ENCODE results near the gene PRICKLE4.
A peak's percentile ranks its signal among the peaks of the same experiment; 100 is the strongest.

PRICKLE4 gene

DNA sequence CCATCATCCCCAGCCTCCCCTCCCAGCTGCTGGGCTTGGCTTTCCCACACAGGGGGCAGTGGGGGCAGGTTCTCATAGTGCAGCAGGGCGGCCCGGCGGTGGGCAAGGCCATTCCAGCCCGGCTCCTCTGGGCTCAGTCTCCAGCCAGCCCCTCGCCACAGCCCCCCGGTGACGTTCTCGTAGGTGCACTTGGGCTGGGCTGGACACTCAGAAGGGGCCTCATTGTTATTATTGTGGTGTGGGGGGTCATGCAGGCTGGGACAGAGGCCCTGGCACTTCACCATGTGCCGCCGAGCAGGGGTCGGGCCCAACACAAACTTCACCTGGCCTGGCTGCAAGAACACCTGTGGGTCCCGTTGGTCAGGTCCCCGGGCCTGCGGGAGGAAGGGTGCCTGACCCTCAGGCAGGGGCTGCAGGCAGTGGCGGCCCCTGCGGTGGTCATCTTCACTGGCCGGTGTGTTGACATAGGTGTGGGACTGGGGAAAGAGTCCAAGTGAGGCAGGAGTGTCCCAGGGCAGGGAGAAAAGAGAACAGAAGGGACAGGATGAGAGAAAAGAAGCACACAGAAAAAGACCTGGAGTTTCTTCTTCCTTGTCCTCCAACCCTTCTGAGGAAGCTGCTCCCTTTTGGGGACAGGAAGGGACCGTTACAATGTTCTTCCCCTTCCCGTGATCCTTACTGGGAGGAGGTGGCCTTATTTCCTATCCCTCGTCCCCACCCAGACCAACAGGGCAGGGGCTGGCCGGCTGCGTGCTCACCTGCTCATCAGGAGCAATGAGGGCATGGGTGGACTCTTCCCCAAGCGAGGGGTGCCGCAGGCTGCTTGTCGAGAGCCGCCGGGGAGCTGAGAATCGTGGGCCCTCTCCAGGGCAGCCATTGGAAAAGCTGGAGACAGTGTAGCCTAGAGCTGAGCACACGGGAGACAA is 9.3 kb upstream of the PRICKLE4 start:
- no peak for DNase-seq (ENCODE audit: low read depth in 2 of 2)

DNA sequence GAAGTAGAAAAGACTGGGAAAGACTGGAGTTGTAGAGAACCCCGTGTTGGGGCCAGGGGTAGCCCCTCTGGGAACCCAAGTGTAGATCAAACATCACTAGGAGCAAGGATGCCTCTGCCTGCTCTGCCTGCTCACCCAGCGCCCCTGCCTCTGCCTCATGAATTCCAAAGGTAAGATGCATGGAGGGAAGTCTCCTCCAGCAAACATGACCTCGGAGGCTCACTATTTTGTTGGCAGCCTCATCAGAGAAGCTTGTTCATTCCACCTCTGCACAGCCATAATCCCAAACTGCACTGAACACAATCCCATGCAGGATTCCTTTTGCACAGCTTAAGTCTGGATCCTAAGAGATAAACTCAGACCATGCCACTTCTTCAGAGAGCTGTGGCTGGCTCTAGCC is 5.7 kb upstream of the PRICKLE4 start:
- no peak for DNase-seq (ENCODE audit: low read depth in 2 of 2)

DNA sequence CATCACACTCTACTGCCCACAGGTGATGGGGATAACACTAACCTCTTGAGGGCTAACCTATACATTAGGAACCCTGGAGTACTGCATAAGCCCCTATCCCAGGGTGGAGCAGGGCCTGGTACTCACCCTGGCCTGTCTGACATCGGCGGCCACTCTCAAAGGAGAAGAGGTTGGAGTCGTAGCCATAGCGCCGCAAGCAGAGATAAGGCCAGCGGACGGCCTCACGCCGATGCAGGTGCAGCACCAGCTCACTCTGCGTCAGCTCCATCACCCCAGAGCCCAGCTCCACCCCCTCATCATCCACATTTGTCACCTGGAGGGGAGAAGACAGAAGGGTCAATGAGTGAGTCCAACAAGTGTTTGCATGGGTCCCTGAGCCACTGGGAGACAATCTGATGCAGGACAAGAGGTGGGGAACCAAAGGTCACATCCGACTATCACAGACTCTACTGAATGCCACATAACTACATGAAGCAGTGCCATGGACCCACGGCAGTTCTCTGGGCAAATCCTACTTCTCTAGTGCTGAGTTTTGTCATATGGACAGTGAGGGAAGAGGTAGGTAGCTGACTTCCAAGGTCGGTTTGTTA is 5.2 kb upstream of the PRICKLE4 start:
- no peak for DNase-seq (ENCODE audit: low read depth in 2 of 2)

DNA sequence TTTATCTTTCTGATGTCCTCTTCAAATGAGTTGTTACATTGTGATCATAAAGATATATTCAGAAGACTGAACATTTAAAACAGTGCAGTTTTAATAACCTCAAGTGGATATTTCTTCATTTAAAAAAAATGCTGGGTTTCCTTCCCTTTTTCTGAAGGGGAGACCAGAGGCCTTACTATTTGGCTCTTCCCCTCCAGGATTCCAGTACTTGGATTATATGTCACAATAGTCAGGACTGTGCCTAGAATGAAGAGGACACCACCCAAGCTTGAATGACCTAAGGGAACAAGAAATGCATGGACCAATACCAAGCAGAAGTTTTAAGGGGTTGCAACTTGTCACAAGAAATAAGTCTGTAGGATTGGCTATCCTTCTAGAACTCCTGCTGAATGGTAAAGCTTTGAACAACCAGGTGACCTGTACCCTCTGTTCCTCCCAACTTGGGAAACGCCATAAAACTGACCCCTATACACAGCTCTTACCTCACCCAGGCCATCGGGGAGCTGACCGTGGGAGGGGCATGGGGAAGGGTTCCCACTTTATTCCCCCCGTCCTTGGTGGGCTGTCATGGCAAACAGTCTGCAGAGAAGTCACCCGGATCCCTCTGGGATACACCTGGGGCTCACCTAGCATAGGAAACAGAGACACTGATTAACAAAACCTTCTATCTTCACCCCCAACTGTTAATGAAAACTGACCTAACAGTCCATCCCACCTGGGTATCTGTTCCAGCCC is 2.9 kb upstream of the PRICKLE4 start:
- no peak for DNase-seq (ENCODE audit: low read depth in 2 of 2)

DNA sequence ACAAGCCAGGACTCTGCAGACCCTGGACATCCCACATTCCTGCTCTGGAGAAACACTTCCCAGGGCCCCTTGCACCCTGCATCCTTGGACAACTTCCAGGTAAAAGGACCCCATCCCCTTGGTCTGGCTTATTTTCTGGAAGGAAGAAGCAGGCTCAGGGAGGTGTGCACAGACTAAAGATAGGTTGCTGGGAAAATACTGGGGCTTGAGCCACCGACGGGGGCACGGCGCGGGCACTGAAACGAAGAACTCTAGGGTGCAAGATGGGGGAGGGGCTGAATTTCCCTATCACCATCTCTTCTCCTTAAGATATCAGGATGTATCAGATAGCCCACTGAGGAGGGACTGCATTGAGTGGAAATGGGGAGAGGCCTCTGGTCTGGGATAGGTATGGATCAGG is 1.7 kb upstream of the PRICKLE4 start:
- no peak for DNase-seq (ENCODE audit: low read depth in 2 of 2)

DNA sequence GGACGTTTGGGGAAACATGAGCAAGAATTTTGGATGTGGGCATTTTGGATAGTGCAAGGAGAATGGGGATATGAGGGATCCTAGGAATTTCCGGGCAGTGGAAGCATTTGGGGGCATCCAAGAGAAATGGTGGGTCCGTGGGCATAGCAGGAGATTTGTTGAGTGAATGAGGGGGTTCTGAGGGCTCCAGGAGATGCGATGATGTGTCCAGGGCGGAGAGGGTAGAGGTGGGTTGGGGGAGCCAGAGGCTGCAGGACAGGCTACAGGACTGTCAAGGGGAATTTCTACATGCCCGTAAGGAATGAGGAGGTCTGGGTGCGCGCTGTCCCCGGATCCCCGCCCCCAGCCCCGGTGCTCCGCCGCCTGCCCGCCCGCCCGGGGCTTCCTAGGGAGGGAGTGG is 1.2 kb upstream of the PRICKLE4 start:
- no peak for DNase-seq (ENCODE audit: low read depth in 2 of 2)

DNA sequence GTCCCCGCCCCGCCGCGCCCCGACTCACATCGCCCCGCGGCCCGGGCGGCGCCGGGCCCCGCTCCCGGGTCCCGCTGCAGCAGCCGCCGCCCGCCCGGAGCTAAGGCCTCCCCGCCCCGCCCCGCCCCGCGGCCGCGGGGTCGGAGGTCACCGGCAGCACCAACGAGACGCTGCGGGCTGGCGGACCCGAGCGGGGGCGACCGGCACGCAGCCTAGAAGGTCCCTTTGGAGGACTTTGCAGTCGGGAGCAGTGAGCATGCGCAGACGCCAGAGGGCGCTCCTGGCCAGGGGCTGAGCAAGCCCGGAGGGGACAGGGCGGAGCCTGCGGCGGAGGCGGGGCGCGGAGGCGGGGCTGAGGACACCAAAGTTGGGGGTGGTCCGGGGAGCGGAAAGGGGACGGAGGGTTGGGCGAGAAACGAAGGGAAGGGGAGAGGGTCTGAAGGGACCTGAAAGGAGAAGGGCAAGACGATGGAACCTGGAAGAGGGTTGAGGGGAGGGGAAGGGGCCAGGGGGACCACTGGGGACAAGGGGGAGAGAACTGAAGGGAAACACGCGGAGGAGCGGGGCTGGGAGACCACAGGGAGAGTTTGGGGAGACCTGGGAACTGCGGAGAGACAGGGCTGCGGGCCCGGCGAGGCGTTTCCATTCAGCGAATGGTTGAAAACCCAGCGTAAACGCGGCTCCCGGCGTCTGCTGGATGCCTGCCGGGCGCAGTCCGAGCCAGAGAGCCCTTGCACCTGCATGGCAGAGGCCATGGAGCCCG is 613 bp upstream of the PRICKLE4 start, which contains the start of gene FRS3:
Gene FRS3, minus strand, starts transcription at position 113 of the 763 bp plus-strand sequence. CDS start 2,913 bp downstream, outside the sequence.
- DNase-seq (ENCODE audit: low read depth in 2 of 2): peak; percentile 83

DNA sequence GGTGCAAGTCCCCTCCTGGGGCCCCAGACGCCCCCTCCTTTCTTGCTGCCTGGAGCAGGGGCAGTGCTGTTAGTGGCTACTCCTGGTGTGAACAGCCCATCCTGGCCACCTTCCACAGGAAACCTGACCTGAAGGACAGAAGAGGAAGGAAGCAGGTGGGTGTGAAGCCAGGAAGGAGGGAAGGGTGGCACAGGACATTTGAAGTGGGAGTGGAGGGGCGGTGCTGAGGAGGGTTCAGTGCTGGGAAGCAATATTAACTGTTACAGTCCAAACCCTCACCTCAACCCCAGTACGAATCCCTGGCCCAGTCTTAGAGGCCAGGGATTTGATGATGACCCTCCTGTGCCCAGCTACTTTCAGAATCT is 766 bp downstream of the PRICKLE4 start:
- DNase-seq (ENCODE audit: low read depth in 2 of 2): no peak

DNA sequence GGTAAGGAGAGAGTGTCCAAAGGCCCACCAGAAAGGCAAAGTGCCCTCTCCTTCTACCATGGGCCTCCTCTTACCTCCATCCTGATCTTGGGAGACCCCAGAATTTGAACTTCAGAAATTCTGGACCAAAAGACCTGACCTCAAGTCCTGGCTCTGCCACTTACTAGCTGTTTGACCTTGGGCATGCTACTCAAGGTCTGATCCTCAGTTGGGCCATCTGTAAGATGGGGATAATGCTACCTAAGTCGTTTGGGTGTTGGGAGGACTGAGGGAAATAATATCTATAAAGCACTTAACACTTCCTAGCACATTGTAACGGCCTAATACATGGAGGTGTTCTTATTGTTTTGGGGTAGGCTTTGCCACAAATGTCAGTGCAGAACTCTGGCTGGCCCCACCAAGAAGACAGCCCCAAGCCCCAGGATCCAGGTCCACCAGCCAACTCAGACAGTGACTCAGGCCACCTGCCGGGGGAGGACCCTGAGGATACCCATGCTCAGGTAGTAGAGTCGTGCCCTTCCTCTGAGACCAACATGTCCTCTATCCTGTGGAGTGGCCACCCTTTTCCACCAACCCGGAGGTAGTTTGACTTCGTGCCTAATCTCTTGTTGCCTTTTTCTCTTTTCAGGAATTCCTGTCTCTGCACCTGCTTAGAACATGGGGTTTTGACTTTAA is 2.7 kb downstream of the PRICKLE4 start:
- no peak for DNase-seq (ENCODE audit: low read depth in 2 of 2)

DNA sequence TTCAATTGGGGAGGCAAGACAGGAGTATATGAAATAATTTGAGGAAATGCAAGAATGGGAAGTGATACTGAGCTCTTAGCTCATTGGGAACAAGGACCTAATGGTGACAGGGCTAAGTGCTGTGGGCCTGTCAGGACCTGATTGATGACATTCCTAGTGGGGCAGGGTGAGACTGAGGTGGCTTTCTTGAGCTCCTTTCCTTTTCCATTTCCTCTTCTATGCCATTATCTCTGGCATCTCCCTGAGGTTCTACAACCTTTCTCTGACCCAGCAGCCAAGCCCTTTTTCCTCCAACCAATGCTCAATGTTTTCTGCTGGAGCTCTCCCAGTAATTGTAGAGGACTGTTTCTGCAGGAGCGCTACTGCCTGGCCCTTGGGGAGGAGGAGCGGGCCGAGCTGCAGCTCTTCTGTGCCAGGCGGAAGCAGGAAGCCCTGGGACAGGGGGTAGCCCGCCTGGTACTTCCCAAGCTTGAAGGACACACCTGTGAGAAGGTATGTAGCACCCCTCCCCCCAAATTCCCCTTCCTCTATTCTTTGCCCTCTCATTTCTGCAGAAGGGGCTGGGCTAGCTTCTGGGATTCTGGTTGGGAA is 4.1 kb downstream of the PRICKLE4 start:
- no peak for DNase-seq (ENCODE audit: low read depth in 2 of 2)

DNA sequence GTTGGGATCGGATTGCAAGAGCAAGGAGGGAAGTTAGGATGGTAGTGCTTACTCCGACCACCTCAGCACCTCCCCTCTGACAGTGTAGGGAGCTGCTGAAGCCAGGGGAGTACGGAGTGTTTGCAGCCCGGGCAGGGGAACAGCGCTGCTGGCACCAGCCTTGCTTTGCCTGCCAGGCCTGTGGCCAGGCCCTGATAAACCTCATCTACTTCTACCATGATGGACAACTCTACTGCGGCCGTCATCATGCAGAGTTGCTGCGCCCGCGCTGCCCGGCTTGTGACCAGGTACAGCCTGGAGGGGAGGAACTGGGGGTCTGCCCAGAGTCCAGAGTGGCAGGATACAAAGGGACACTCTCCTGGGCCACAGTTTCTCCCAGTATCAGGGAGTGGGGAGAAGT is 4.7 kb downstream of the PRICKLE4 start:
- no peak for DNase-seq (ENCODE audit: low read depth in 2 of 2)

DNA sequence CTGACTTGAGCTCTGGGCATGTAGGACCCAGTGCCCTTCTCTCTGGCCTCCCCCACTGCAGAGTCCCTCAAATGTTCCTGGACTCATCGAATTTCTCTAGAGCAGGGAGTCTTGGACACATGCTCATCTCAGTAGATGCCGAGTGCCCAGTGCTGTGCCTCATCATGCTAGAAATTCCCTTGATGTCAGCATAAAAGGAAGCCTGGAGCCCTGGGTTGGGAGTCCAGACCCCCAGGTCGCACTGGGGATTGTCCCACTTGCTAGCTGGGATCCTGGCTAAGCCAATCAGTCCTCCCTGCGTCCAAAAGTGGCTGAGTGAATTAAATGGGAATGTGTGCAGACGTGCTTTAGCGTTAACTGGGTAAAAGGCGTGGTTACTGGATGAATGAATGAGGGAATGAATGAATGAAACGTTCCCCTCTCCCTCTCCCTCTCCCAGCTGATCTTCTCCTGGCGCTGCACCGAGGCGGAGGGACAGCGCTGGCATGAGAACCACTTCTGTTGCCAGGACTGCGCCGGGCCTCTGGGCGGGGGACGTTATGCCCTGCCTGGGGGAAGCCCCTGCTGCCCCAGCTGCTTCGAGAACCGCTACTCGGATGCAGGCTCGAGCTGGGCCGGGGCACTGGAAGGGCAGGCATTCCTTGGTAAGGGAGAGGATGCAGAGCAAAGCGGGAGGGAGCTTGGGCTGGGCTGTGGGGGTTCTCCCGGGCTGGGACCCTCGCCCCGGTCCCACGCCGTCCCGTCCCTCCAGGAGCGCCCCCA is 5.3 kb downstream of the PRICKLE4 start:
- no peak for DNase-seq (ENCODE audit: low read depth in 2 of 2)

DNA sequence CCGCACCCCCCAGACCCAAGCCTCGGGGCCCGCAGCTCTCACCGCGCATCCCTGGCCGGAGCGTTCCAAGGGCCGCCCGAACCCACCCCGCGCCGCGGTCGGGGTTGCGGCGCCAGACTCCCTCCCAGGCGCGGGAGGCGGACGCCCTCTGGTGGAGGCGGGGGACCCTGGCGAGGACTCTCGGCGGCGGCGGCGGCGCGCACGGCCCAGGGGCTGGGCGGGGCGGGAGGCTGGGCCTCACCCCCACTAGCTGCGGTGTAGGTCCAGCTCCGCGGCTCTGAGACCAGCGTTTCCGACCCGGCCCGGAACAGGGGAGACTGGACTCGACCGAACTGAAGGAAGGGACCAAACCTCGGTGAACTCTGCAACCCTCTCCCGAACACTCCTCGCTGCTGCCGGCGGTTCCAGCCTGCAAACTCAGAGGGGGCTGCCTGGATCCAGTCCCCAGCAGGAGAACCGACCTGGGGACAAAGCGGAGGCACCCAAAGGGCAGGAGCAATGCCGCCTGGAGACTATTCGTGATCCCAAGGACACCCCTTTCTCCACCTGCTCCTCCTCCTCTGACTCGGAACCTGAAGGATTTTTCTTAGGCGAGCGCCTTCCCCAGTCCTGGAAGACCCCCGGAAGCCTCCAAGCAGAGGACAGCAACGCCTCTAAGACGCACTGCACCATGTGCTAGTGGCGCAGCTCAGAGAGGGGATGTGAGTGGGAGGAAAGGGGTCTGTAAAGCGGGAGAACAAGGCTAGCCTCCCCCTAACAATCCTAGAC is 6.1 kb downstream of the PRICKLE4 start:
- DNase-seq (ENCODE audit: low read depth in 2 of 2): peak; percentile 50 to 51

DNA sequence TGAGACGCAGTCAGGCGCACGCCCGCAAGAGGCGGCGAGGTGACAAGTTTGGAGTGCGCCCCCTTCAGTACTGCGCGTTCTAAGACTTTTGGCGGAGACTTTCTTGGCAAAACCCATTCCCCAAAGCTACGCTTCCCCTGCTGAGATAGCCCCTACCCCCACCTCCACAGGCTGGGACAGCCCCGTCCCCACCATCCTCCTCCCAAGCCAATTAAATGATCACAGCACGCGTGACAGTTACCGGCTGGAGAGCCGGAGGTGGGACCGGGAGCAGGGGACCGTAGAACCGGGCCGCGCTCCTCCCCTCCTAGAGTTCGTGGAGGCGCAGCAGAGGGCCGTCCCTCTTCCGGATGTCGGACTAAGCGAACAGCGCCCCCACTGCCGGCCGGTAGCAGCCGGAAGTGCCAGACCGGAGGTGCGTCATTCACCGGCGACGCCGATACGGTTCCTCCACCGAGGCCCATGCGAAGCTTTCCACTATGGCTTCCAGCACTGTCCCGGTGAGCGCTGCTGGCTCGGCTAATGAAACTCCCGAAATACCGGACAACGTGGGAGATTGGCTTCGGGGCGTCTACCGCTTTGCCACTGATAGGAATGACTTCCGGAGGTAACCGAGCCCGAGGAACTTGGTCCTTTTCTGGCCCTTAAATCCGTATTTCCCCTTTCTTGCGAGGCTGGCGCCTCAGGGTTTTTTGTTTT is 6.8 kb downstream of the PRICKLE4 start, which contains the start of gene TOMM6:
Gene TOMM6, plus strand, starts transcription at position 476 of the 699 bp plus-strand sequence. Its CDS starts 4 bp downstream, at position 480.
- peak; percentile 85 to 86 for DNase-seq (ENCODE audit: low read depth in 2 of 2)

DNA sequence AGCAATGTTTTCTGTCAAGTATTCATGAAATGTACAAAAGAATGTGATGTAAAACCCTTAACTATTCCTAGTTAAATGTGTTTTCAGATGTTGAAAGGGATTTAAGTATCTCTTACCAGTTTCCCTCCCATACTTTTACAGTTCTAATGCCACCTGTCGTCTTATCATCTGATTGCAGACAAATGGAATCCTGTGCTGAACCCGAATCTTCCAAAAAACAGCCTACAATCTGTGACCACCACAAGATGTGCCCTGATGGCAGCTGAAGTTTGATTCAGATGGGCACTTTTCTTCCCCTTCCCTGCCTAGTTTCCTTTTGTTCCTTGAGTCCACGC is 8.8 kb downstream of the PRICKLE4 start:
- DNase-seq (ENCODE audit: low read depth in 2 of 2): no peak

DNA sequence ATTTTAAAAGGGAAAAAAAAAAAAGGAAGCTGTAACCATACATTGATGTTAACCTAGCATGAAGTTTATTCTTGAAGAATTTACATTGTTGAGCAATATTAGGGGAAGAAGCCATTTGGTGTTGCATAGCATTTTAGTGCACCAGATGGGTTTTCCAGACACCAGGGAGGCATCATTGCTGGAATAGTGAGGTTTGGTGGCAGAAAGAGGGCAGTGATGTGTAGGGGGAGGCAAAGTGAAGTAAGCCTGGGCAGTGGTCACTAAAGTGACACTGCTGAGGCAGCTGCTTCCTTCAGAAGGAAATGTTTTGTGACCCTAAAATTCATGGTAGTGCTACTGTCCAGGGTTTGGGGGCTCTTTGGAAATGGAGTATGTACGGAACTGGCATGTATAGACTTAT is 9.5 kb downstream of the PRICKLE4 start:
- DNase-seq (ENCODE audit: low read depth in 2 of 2): no peak

DNA sequence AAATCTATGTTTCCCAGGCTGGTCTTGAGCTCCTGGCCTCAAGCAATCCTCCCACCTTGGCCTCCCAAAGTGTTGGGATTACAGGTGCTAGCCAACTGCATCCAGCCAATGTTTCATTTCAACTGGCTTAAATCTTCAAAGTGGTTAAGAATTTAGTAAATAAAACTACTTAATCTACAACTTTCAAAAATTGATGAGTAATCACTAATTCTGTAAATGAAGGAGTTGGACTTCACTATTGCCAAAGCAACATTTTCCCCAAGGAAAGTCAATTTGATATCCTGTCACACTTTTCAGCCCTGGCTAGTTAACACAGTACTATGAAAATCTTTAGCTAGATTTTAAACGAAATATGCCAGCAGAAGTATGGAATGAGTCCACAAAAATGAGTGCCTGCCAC is 10.7 kb downstream of the PRICKLE4 start:
- DNase-seq (ENCODE audit: low read depth in 2 of 2): no peak

DNA sequence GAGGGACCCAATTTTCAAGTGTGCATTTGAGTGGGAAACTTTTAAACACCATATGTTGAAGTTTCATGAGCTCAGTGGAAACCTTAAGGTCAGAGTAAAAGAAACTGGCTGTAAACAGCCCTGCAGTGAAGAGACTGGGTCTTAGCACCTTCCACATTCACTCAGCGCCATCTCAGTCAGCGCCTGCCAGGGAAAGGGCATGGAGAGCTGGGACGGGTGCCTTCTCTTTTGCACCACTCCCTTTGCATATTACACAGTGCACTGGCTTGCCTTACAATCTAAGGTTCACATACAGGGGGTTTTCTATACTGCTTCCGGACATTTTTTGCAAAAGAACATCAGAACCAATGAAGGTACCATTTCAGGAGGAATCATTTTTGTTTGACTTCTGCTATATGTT is 11.4 kb downstream of the PRICKLE4 start:
- no peak for DNase-seq (ENCODE audit: low read depth in 2 of 2)

DNA sequence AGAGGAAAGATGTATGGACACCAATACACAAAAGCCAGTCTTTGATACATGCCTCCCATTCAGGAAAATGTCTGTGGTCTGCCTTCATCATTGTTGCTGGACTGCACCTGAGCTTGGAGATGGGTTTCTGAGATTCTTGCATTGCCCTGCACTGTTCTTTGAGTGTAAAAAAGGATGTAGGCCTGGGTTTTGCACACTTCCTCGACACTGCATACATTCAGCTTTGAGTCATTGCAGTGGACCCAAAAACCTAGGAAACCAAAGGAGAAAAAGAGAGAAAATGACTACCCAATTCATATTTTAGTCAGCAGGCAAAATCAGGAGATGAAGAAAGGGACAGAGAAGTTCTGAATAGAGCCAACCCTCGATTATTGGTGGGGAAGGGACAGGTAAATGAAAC is 15.9 kb downstream of the PRICKLE4 start:
- no peak for DNase-seq (ENCODE audit: low read depth in 2 of 2)
